Measurements from ENCODE around the gene GBP3.
A peak's percentile ranks its signal among the peaks of the same experiment; 100 is the strongest.
"Not testable (repeated sequence)": the region's sequence is repeated elsewhere in the genome, so short reads cannot be mapped to it uniquely, and the experiment has no call there.

The GBP3 gene, protein sequence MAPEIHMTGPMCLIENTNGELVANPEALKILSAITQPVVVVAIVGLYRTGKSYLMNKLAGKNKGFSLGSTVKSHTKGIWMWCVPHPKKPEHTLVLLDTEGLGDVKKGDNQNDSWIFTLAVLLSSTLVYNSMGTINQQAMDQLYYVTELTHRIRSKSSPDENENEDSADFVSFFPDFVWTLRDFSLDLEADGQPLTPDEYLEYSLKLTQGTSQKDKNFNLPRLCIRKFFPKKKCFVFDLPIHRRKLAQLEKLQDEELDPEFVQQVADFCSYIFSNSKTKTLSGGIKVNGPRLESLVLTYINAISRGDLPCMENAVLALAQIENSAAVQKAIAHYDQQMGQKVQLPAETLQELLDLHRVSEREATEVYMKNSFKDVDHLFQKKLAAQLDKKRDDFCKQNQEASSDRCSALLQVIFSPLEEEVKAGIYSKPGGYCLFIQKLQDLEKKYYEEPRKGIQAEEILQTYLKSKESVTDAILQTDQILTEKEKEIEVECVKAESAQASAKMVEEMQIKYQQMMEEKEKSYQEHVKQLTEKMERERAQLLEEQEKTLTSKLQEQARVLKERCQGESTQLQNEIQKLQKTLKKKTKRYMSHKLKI

GRCh38 chr1:89022167-89022959, at the start of gene GBP3:
Gene GBP3 (minus strand): TSS chr1:89022866. CDS start chr1:89020721, 2,145 bp downstream.
- peak; percentile 85 for DNase-seq (ENCODE audit: low spot score)

DNA sequence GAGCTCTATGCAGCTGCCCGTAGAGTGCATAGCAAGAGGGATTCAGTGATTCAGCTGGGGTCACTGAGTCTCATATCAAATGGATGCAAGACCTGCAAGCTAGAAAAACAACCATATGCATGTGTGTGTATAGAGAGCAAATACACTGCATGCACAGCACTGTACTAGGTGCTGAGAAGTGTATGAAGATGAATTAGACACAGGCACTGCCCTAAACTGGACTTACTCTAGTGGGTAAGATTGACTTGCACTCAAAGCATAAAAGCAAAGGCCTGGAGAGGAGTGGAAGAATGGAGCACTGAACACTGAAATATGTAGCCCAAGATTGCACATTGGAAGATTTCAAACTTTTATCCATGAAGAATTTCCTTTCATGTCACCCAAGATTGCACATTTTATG, 47.8 kb upstream of the GBP3 start:
- DNase-seq (ENCODE audit: low spot score), result no peak

- DNase-seq (ENCODE audit: low spot score), result no peak
Observed at GRCh38 chr1:89069951-89070350, 47.3 kb upstream of the GBP3 start.

- DNase-seq (ENCODE audit: low spot score), result no peak
Observed at GRCh38 chr1:89068291-89068690, 45.6 kb upstream of the GBP3 start.

DNA sequence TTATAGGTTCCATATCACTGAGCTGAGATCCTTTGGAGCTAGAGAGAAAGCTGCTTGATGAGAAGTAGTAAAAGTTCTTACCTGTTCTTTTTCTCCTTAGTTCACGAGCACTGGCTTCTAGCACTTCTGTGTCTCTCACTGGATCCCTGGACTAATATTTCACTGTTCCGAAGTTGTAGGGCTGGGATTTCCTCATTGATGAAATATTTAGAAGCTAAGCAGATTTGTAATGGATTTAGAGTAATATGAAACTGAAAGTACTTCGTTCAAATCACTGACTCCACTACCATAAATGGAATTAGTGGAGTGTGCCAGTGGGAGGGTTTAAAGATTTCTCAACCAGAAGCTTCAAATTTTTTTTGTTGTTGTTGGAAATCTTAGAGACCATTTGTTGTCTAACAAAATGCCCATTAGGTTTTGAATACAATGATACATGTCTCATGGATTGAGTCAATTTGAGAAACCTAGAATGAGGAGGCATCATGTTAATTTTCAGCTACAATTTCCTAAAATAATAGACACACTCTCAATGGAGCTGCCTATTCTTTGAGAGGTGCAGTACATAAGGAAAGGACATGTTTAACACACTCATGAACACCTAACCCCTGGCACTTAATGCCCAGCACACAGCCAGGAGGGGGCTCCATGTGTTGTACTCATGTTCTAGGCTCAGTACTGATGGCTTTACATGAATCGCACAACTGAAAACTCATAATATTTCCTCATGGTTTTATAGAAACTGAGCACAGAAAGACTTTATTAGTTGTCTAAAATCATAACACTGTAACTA, 42.6 kb upstream of the GBP3 start, which contains the start of gene GBP1:
TSS of gene GBP1 (minus strand) at position 130 of the 790 bp plus-strand sequence. CDS start 1,974 bp downstream, outside the sequence.
- peak; percentile 7 for DNase-seq (ENCODE audit: low spot score)

GRCh38 chr1:89064632-89065031, 42.0 kb upstream of the GBP3 start:
- DNase-seq (ENCODE audit: low spot score), result no peak

DNA sequence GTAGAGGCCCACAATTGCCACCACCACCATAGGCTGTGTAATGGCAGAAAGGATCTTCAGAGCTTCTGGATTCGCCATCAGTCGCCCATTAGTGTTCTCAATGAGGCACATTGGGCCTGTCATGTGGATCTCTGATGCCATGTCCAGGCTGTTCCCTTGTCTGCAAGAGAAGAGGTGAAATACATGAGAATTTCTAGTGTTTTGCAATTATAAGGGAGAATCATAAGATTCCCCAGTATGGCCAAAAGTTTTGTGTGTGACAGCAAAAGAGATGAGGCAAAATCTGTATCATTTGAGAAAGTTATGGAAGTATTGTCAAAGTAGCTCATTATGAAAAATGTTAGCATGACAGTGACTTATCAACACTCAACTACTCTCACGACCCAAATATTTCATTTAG, 40.4 kb upstream of the GBP3 start:
- DNase-seq (ENCODE audit: low spot score), result no peak

DNA sequence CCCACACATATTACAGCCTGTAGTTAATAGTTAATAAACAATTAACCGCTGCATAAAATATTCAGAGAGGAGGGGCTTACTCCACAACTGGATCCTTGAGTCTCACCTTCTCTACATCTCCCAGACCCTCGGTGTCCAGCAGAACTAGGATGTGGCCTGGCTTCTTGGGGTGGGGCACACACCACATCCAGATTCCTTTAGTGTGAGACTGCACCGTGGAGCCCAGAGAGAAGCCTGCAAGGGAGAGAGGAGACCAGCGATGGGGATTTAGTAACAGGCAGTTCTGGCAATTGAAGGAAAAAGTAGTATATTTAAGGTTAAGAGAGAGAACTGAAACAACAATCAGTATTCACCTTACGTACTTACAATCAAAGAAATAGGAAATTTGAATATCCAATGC, 37.4 kb upstream of the GBP3 start:
- DNase-seq (ENCODE audit: low spot score), result no peak

DNA sequence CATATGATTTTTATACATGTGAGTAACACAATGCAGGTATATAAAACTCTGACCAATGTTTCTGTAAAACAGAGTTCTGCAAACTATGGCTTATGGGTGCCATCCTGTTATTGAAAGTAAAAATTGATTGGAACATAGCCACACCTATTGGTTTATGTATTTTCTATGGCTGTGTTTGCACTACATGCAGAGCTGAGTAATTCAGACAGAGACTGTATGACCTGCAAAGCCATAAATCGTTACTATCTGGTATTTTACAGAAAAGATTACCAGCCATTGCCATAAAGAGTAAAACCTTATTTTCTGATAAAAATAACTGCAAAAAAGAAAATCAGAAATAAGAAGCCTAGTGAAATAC, 29.3 kb upstream of the GBP3 start:
- DNase-seq (ENCODE audit: low spot score), result no peak

GRCh38 chr1:89051300-89051954, 28.8 kb upstream of the GBP3 start:
- no peak for DNase-seq (ENCODE audit: low spot score)

DNA sequence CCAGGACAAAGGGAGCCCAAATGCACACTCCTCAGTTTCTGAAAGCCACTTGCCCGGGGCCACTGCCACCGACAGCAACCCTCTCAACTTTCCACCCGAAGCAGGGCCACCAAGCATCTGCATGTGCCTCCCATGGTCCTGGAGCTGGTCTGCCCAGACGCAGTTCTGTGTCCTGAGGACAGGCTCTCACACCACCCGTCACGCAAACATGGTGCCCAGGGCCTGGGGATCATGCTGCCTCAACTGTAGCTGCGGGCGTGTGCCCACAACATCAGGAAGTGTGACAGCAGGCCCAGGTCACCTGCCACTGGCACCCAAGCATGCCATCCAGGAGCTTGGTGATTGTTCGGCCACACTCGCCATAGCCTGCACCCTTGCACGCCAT, 28.0 kb upstream of the GBP3 start:
- no peak for DNase-seq (ENCODE audit: low spot score)

DNA sequence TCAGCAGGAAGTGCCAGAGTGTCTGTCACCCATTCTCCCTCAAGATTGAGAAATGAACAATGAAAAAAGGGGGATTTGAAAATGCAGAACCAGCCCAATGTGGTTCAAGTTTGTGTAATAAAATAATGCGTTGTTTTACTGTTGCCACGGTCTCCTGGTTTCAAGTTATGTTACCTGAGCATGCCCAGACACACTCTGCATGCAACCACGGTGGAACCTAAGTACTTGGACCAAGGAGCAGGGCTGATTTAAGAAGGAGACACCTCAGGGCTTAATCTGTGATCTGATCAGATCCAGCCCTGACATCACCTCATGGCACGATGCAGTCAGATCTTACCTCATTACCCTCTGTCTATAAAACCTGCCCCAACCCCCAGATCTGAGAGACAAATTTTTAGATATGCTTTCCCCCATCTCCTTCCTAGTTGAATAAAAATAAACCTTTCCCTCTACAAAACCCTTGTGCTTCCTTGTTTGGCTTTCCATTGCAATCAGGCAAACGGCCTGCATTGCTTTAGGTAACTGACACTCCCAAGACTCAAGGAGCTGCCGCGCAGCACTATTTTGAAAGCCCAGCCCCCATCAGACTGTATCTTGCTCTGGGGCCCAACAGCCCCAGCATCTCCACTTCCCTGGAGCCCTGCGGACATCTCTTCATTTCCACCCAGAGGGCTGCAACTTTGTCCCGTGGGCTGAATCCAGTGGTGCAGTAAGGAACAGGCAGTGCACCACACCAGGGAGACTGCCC, 27.4 kb upstream of the GBP3 start:
- not testable (repeated sequence) for DNase-seq (ENCODE audit: low spot score)

GRCh38 chr1:89049187-89049586, 26.5 kb upstream of the GBP3 start:
- not testable (repeated sequence) for DNase-seq (ENCODE audit: low spot score)

GRCh38 chr1:89047734-89048133, 25.1 kb upstream of the GBP3 start:
- peak; percentile 54 for DNase-seq (ENCODE audit: low spot score)

DNA sequence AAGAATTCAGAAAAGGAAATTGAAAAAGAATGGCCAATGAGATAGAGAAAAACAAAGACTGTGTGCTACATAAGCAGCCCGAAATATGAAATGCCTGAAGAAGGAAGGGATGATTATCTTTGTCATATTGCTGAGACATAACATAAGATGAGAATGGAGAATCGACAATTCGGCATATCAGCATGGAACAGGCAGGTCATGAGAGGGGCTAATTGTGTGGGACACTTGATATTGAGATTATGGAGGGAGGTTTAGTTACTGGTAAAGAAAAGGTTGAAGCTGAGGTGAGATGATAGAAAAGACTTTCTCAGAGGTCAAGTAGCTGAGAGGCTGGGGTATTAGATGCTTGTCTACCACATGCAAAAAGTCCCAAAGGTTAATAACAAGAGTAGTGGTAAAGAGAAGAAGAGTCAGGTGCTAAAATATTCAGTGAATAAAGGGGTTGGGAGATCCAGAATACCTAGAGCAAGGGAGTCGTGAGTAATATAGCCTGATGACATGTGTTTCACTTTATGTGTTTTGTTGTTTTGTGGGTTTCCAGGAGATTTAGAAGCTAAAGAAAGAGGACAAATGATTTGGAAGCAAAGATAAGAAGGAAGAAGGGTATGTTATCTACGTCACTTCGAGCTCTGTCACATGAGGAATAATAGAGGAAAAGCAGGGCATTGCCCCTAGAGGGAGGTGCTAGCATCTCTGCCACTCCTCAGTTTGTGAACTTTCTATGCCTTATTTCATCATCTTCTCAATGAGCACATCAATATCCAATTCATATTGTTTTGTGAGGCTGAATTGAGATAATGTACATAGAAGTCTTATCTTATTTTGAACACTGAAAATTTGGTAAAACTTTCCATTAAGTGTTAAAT, 23.9 kb upstream of the GBP3 start:
- DNase-seq (ENCODE audit: low spot score), result not testable (repeated sequence)

- no peak for DNase-seq (ENCODE audit: low spot score)
Observed at GRCh38 chr1:89044970-89045721, 22.5 kb upstream of the GBP3 start.

DNA sequence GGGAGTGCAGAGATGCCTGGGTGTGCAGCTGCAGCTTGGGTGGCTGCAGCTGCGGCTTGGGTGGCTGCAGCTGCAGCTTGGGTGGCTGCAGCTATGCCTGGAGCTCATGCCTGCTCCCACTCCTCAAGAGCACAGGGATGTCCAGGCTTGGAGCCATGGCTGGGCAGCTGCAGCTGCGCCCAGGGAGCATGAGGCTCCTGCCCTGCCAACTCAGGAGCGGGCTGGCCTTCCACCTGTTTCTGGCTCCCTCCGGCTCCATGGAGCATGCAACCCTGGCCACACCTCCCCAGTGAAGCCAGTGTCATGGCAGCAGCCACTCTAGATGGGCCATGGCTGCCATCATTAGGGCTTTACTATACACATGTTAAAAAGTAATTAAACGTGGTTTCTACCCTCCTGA, 21.3 kb upstream of the GBP3 start:
- no peak for DNase-seq (ENCODE audit: low spot score)

DNA sequence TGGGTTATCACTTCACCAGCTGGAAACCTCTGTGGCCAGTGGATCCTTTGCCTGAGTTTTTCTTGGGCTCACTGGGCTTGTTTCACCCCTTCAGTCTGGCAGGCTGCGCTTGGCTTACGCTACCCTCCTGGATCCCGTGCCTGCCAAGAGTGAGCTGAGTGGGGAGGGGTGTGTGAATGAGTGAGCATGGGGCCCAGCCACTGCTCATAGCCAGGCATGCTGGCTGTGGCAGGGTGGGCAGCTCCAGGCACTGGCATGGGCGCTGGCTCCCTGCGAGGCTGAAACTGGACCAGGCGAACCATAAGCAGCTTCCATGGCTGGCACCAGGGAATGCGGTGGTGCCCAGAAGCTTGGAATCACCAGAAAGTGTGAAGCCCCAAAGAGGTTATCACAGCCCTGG, 19.8 kb upstream of the GBP3 start:
- DNase-seq (ENCODE audit: low spot score), result no peak

DNA sequence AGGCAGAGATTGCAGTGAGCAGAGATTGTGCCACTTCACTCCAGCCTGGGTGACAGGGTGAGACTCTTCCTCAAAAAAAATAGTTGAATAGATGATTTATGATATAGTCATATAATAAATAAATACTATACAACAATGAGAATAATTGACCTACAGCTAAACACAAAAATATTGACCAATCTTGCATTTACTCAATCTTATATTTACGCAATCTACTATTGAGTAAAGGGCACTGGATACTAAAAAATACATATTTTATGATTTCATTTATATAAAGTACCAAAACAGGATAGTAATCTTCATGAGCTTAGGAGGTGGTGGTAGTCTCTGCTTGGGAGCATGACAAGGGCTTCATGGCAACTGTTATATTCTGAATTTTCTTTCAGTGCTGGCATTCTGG, 19.1 kb upstream of the GBP3 start:
- DNase-seq (ENCODE audit: low spot score), result no peak

Data from RKO (cell line).